IMR-90 (cell line): Measurements from ENCODE around the gene RFX3.

Source experiments
- BHLHE40 ChIP-seq: fragments of 150-350 bp; IDR thresholded peaks from 2 replicates; pipeline ENCODE4 v1.6.1; 2016; ENCODE audit warnings: mild to moderate bottlenecking, low read depth, low read length
- CEBPB ChIP-seq: IDR thresholded peaks from 2 replicates; pipeline ENCODE4 v1.6.1; 2012; ENCODE audit warnings: low read depth, low read length, improper control_type of control experiment
- CTCF ChIP-seq: conservative IDR thresholded peaks from 2 replicates; pipeline ENCODE4 v1.5.1; 2012; ENCODE audit warnings: mild to moderate bottlenecking, low read depth, low read length, improper control_type of control experiment
- FOS ChIP-seq: fragments of 150-350 bp; IDR thresholded peaks from 2 replicates; pipeline ENCODE4 v1.6.1; 2016; ENCODE audit warnings: low read depth, low read length
- MAFK ChIP-seq: IDR thresholded peaks from 2 replicates; pipeline ENCODE4 v1.6.1; 2012; ENCODE audit warnings: low read depth, low read length, improper control_type of control experiment
- MAZ ChIP-seq: IDR thresholded peaks from 2 replicates; pipeline ENCODE4 v1.6.1; 2012; ENCODE audit warnings: low read depth, mild to moderate bottlenecking, low read length, improper control_type of control experiment, moderate library complexity, borderline replicate concordance
- MXI1 ChIP-seq: IDR thresholded peaks from 2 replicates; pipeline ENCODE4 v1.6.1; 2012; ENCODE audit warnings: low read depth, mild to moderate bottlenecking, low read length, moderate library complexity, borderline replicate concordance
- NFE2L2 ChIP-seq: fragments of 150-350 bp; IDR thresholded peaks from 2 replicates; pipeline ENCODE4 v1.6.1; 2016; ENCODE audit warnings: low read depth, mild to moderate bottlenecking, low read length
- POLR2A ChIP-seq: IDR thresholded peaks from 2 replicates; pipeline ENCODE4 v1.6.1; 2012; ENCODE audit warnings: mild to moderate bottlenecking, low read depth, low read length
- RAD21 ChIP-seq: IDR thresholded peaks from 2 replicates; pipeline ENCODE4 v1.6.1; 2012; ENCODE audit warnings: low read length, improper control_type of control experiment
- RCOR1 ChIP-seq: IDR thresholded peaks from 2 replicates; pipeline ENCODE4 v1.6.1; 2012; ENCODE audit warnings: mild to moderate bottlenecking, low read length, improper control_type of control experiment; ENCODE audit not compliant: insufficient replicate concordance
- SMC3 ChIP-seq: fragments of 150-350 bp; IDR thresholded peaks from 2 replicates; pipeline ENCODE4 v1.6.1; 2016; ENCODE audit warnings: low read depth, mild to moderate bottlenecking, antibody characterized with exemption, low read length, moderate library complexity
- TF ChIP-seq, protein P1 (sequence below): fragments of 150-350 bp; IDR thresholded peaks from 2 replicates; pipeline ENCODE4 v1.6.1; 2017; ENCODE audit warnings: mild to moderate bottlenecking, antibody characterized with exemption, low read length, low read depth

- TF ChIP-seq CTCF (no peak), CEBPB (no peak), POLR2A (no peak), RCOR1 (no peak), MXI1 (no peak), RAD21 (no peak), FOS (no peak), MAFK (no peak), BHLHE40 (no peak), MAZ (no peak), SMC3 (no peak), NFE2L2 (no peak)
- TF ChIP-seq, protein P1, sequence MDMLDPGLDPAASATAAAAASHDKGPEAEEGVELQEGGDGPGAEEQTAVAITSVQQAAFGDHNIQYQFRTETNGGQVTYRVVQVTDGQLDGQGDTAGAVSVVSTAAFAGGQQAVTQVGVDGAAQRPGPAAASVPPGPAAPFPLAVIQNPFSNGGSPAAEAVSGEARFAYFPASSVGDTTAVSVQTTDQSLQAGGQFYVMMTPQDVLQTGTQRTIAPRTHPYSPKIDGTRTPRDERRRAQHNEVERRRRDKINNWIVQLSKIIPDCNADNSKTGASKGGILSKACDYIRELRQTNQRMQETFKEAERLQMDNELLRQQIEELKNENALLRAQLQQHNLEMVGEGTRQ = no peak
Observed at GRCh38 chr9:3415906-3416305, 109.9 kb downstream of the RFX3 start.
